ENCODE results near the gene VAMP4. TPM values are rescaled to one million over a fixed set of nuclear protein-coding genes. Genes with fewer than 3 reads are reported as not detected.

Gene VAMP4, protein sequence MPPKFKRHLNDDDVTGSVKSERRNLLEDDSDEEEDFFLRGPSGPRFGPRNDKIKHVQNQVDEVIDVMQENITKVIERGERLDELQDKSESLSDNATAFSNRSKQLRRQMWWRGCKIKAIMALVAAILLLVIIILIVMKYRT
- 6.6 and 10.0 TPM in 2 replicates for total RNA-seq

GRCh38 chr1:171741872-171742576 lies at the start of gene VAMP4:
TSS of gene VAMP4 (minus strand) at chr1:171742065. CDS start at chr1:171738414, 3,651 bp downstream.

DNA sequence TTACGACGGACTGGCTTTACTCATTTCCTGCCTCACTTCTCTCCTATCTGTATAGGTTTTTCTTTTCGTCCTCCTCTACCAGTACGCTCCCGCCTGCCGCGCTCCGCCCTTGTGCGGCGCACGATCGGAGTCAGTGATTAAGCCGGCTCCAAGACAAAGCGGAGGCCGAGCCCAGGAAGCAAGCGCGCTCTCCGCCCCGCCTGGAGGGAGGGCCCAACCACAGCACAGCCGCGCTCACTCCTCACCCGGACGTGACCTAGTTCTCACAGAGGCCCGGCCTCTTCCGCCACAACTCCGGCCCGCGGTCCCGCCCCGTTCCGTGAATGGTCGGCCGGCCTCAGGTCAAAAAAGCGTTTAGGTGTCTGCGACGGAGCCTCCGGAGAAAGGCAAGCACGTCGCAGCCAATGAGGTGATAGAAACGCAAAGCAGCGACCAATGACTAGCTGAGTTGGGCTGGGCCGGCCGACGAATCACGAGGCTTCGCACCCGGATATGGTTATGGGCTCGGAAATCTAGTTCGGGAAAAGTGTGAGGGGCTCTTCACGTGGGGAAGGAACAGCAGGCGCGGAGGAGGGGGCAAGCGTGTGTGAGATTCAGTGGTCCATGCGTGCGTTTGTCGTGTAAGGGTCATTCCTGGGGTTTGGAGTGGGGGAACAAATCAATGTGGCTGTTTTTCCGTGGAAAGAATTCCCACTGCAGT lies 39.5 kb upstream of the VAMP4 start, which contains the start of gene METTL13:
Gene METTL13, plus strand, starts transcription at position 485 of the 700 bp plus-strand sequence. CDS start 308 bp downstream, outside the sequence.

DNA sequence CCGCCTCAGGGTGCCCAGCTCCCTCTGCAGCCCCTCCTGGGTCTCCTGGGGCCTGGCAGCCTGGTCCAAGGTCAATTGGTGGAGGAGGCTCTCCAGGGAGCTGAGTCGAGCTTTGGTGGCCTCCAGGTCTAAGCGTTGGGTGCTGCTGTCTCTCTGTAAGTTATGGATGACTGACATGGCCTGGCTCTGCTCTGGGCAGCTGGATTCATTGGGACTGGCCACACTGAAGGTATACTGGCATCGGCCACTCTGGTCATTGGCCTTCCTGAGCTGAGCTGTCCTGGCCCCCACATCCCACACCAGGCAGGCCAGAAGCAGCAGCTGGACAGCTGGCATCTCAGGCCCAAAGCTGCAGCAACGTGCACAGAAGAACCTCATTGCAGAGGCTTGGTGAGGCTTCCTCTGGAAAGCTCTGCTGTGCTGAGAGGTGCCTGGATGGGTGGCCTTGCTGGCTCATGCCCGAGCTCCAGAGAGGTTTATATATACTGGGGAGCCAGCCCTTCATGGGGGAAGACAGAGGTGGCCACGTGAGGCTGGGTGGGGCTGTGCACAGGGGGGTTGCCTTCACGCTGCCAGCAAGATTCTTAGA lies 89.5 kb downstream of the VAMP4 start, which contains the start of gene MYOC:
Gene MYOC, minus strand, starts transcription at position 455 of the 589 bp plus-strand sequence. Its CDS starts 77 bp downstream, at position 378.

Other genes starting within 250 kb of the VAMP4 start
- 0.17 TPM in 1 of 2 replicates, not detected in the other for gene MYOCOS, start 119.8 kb downstream of the VAMP4 start, total RNA-seq
- gene MYOC, start 89.4 kb downstream of the VAMP4 start, total RNA-seq: 0.13 TPM in 1 of 2 replicates, not detected in the other
- gene METTL13, start 39.6 kb upstream of the VAMP4 start, total RNA-seq: 20.5 and 24.9 TPM in 2 replicates
- gene DNM3, start 99.4 kb upstream of the VAMP4 start, total RNA-seq: 0.76 and 0.78 TPM in 2 replicates